ENCODE data around the gene IL12RB1. TPM values are rescaled to one million over a fixed set of nuclear protein-coding genes. Genes with fewer than 3 reads are reported as not detected.
"Not testable (repeated sequence)": the region's sequence is repeated elsewhere in the genome, so short reads cannot be mapped to it uniquely, and the experiment has no call there.

IL12RB1 gene
- total and polyA plus RNA-seq, 2 donors, result 3.7 to 7.4 TPM

- Histone ChIP-seq H3K4me1 (ENCODE audit: control insufficient read depth in 2 of 2, insufficient read depth in 2 of 2, low read length in 2 of 2) (peaks cover 10 to 42% of the 10 kb centered on the region in 2 donors), H3K27me3 (ENCODE audit: control insufficient read depth in 2 of 2, insufficient read depth in 1 of 2, low read length in 1 of 2) (peaks cover 3 to 12% of the 10 kb centered on the region in 2 donors)
- not testable (repeated sequence) for H3K4me3 ChIP-seq (ENCODE audit: low read length in 2 of 2); H3K9me3 ChIP-seq (ENCODE audit: control insufficient read depth in 2 of 2, insufficient read depth in 1 of 2, low read length in 1 of 2); H3K27ac ChIP-seq (ENCODE audit: low read depth in 1 of 2, low read length in 1 of 2); H3K36me3 ChIP-seq (ENCODE audit: control insufficient read depth in 2 of 2, insufficient read depth in 2 of 2, low read length in 1 of 2); DNase-seq (ENCODE audit: low read depth in 6 of 9, low spot score in 9 of 9)
- WGBS, result 95% methylated on average over 7 of the region's 7 CpGs
These were observed 18.5 kb upstream of the IL12RB1 start for GRCh38 chr19:18105259-18105658.

- peak overlapping the region in 1 of 2 donors; percentile 6 for H3K27ac ChIP-seq (ENCODE audit: low read depth in 1 of 2, low read length in 1 of 2)
- DNase-seq (ENCODE audit: low read depth in 6 of 9, low spot score in 9 of 9), result no peak
- H3K4me1 ChIP-seq (ENCODE audit: control insufficient read depth in 2 of 2, insufficient read depth in 2 of 2, low read length in 2 of 2), result peaks cover 7 to 40% of the 10 kb centered on the region in 2 donors
- WGBS, result 81% methylated on average over 5 of the region's 5 CpGs
- H3K27me3 ChIP-seq (ENCODE audit: control insufficient read depth in 2 of 2, insufficient read depth in 1 of 2, low read length in 1 of 2), result peaks cover 0 to 10% of the 10 kb centered on the region in 2 donors
- peak overlapping the region; percentile 25 to 37 for H3K4me3 ChIP-seq (ENCODE audit: low read length in 2 of 2)
- no peaks in the 10 kb centered on the region for H3K9me3 ChIP-seq (ENCODE audit: control insufficient read depth in 2 of 2, insufficient read depth in 1 of 2, low read length in 1 of 2)
- H3K36me3 ChIP-seq (ENCODE audit: control insufficient read depth in 2 of 2, insufficient read depth in 2 of 2, low read length in 1 of 2), result no peaks in the 10 kb centered on the region
These were observed 18.0 kb upstream of the IL12RB1 start for GRCh38 chr19:18104793-18105131.

GRCh38 chr19:18102916-18103542 is 16.3 kb upstream of the IL12RB1 start:
- H3K27me3 ChIP-seq (ENCODE audit: control insufficient read depth in 2 of 2, insufficient read depth in 1 of 2, low read length in 1 of 2), result peaks cover 15 to 19% of the 10 kb centered on the region in 2 donors
- peaks cover 15 to 42% of the 10 kb centered on the region in 2 donors for H3K4me1 ChIP-seq (ENCODE audit: control insufficient read depth in 2 of 2, insufficient read depth in 2 of 2, low read length in 2 of 2)
- H3K27ac ChIP-seq (ENCODE audit: low read depth in 1 of 2, low read length in 1 of 2), result no peak overlapping the region
- DNase-seq (ENCODE audit: low read depth in 6 of 9, low spot score in 9 of 9), result no peak
- no peak overlapping the region for H3K4me3 ChIP-seq (ENCODE audit: low read length in 2 of 2)
- H3K36me3 ChIP-seq (ENCODE audit: control insufficient read depth in 2 of 2, insufficient read depth in 2 of 2, low read length in 1 of 2), result no peaks in the 10 kb centered on the region
- 95% methylated on average over 15 of the region's 15 CpGs for WGBS
- H3K9me3 ChIP-seq (ENCODE audit: control insufficient read depth in 2 of 2, insufficient read depth in 1 of 2, low read length in 1 of 2), result peaks cover 0 to 4% of the 10 kb centered on the region in 2 donors

GRCh38 chr19:18101268-18101667 is 14.5 kb upstream of the IL12RB1 start:
- DNase-seq (ENCODE audit: low read depth in 6 of 9, low spot score in 9 of 9), result no peak
- 90% methylated on average over 3 of the region's 3 CpGs for WGBS
- Histone ChIP-seq H3K4me1 (ENCODE audit: control insufficient read depth in 2 of 2, insufficient read depth in 2 of 2, low read length in 2 of 2) (peaks cover 19 to 42% of the 10 kb centered on the region in 2 donors), H3K27ac (ENCODE audit: low read depth in 1 of 2, low read length in 1 of 2) (no peak overlapping the region), H3K4me3 (ENCODE audit: low read length in 2 of 2) (no peak overlapping the region), H3K27me3 (ENCODE audit: control insufficient read depth in 2 of 2, insufficient read depth in 1 of 2, low read length in 1 of 2) (peaks cover 15 to 21% of the 10 kb centered on the region in 2 donors), H3K36me3 (ENCODE audit: control insufficient read depth in 2 of 2, insufficient read depth in 2 of 2, low read length in 1 of 2) (no peaks in the 10 kb centered on the region), H3K9me3 (ENCODE audit: control insufficient read depth in 2 of 2, insufficient read depth in 1 of 2, low read length in 1 of 2) (peaks cover 0 to 4% of the 10 kb centered on the region in 2 donors)

- Histone ChIP-seq H3K9me3 (ENCODE audit: control insufficient read depth in 2 of 2, insufficient read depth in 1 of 2, low read length in 1 of 2) (peaks cover 0 to 4% of the 10 kb centered on the region in 2 donors), H3K27me3 (ENCODE audit: control insufficient read depth in 2 of 2, insufficient read depth in 1 of 2, low read length in 1 of 2) (peaks cover 15 to 21% of the 10 kb centered on the region in 2 donors), H3K4me3 (ENCODE audit: low read length in 2 of 2) (no peak overlapping the region), H3K4me1 (ENCODE audit: control insufficient read depth in 2 of 2, insufficient read depth in 2 of 2, low read length in 2 of 2) (peaks cover 19 to 42% of the 10 kb centered on the region in 2 donors), H3K36me3 (ENCODE audit: control insufficient read depth in 2 of 2, insufficient read depth in 2 of 2, low read length in 1 of 2) (no peaks in the 10 kb centered on the region), H3K27ac (ENCODE audit: low read depth in 1 of 2, low read length in 1 of 2) (no peak overlapping the region)
- 92% methylated on average over 18 of the region's 18 CpGs for WGBS
- no peak for DNase-seq (ENCODE audit: low read depth in 6 of 9, low spot score in 9 of 9)
These were observed 14.0 kb upstream of the IL12RB1 start for GRCh38 chr19:18100710-18101109.

GRCh38 chr19:18099623-18099995 is 12.9 kb upstream of the IL12RB1 start:
- WGBS, result 95% methylated on average over 8 of the region's 8 CpGs
- Histone ChIP-seq H3K27ac (ENCODE audit: low read depth in 1 of 2, low read length in 1 of 2) (no peak overlapping the region), H3K27me3 (ENCODE audit: control insufficient read depth in 2 of 2, insufficient read depth in 1 of 2, low read length in 1 of 2) (peaks cover 15 to 21% of the 10 kb centered on the region in 2 donors), H3K4me1 (ENCODE audit: control insufficient read depth in 2 of 2, insufficient read depth in 2 of 2, low read length in 2 of 2) (peaks cover 19 to 39% of the 10 kb centered on the region in 2 donors), H3K4me3 (ENCODE audit: low read length in 2 of 2) (no peak overlapping the region), H3K36me3 (ENCODE audit: control insufficient read depth in 2 of 2, insufficient read depth in 2 of 2, low read length in 1 of 2) (no peaks in the 10 kb centered on the region), H3K9me3 (ENCODE audit: control insufficient read depth in 2 of 2, insufficient read depth in 1 of 2, low read length in 1 of 2) (peaks cover 0 to 4% of the 10 kb centered on the region in 2 donors)
- DNase-seq (ENCODE audit: low read depth in 6 of 9, low spot score in 9 of 9), result no peak

- WGBS, result 4% methylated on average over 34 of the region's 34 CpGs
- peak overlapping the region in 1 of 2 donors; percentile 52 for H3K27ac ChIP-seq (ENCODE audit: low read depth in 1 of 2, low read length in 1 of 2)
- peaks cover 18 to 34% of the 10 kb centered on the region in 2 donors for H3K4me1 ChIP-seq (ENCODE audit: control insufficient read depth in 2 of 2, insufficient read depth in 2 of 2, low read length in 2 of 2)
- no peaks in the 10 kb centered on the region for H3K36me3 ChIP-seq (ENCODE audit: control insufficient read depth in 2 of 2, insufficient read depth in 2 of 2, low read length in 1 of 2)
- DNase-seq (ENCODE audit: low read depth in 6 of 9, low spot score in 9 of 9), result peak in 1 of 9 donors; percentile 48
- H3K9me3 ChIP-seq (ENCODE audit: control insufficient read depth in 2 of 2, insufficient read depth in 1 of 2, low read length in 1 of 2), result peaks cover 0 to 4% of the 10 kb centered on the region in 2 donors
- H3K27me3 ChIP-seq (ENCODE audit: control insufficient read depth in 2 of 2, insufficient read depth in 1 of 2, low read length in 1 of 2), result peaks cover 15 to 21% of the 10 kb centered on the region in 2 donors
- H3K4me3 ChIP-seq (ENCODE audit: low read length in 2 of 2), result peak overlapping the region; percentile 29 to 65
These were observed 12.3 kb upstream of the IL12RB1 start for GRCh38 chr19:18098891-18099622.

- H3K4me1 ChIP-seq (ENCODE audit: control insufficient read depth in 2 of 2, insufficient read depth in 2 of 2, low read length in 2 of 2), result peaks cover 17 to 27% of the 10 kb centered on the region in 2 donors
- peaks cover 15 to 21% of the 10 kb centered on the region in 2 donors for H3K27me3 ChIP-seq (ENCODE audit: control insufficient read depth in 2 of 2, insufficient read depth in 1 of 2, low read length in 1 of 2)
- peak overlapping the region; percentile 39 to 65 for H3K4me3 ChIP-seq (ENCODE audit: low read length in 2 of 2)
- no peaks in the 10 kb centered on the region for H3K36me3 ChIP-seq (ENCODE audit: control insufficient read depth in 2 of 2, insufficient read depth in 2 of 2, low read length in 1 of 2)
- 37% methylated on average over 22 of the region's 22 CpGs for WGBS
- peak in 1 of 9 donors; percentile 9 for DNase-seq (ENCODE audit: low read depth in 6 of 9, low spot score in 9 of 9)
- peak overlapping the region in 1 of 2 donors; percentile 30 for H3K27ac ChIP-seq (ENCODE audit: low read depth in 1 of 2, low read length in 1 of 2)
- H3K9me3 ChIP-seq (ENCODE audit: control insufficient read depth in 2 of 2, insufficient read depth in 1 of 2, low read length in 1 of 2), result peaks cover 0 to 4% of the 10 kb centered on the region in 2 donors
These were observed 11.5 kb upstream of the IL12RB1 start for GRCh38 chr19:18097993-18098890.
